NCI-H1048 (cell line): Measurements from ENCODE around the gene SHISA7.

Experiments used
- DNase-seq: peaks from one replicate; lab custom pipeline; 2025; lab: John Stamatoyannopoulos, UW

SHISA7 gene

DNA sequence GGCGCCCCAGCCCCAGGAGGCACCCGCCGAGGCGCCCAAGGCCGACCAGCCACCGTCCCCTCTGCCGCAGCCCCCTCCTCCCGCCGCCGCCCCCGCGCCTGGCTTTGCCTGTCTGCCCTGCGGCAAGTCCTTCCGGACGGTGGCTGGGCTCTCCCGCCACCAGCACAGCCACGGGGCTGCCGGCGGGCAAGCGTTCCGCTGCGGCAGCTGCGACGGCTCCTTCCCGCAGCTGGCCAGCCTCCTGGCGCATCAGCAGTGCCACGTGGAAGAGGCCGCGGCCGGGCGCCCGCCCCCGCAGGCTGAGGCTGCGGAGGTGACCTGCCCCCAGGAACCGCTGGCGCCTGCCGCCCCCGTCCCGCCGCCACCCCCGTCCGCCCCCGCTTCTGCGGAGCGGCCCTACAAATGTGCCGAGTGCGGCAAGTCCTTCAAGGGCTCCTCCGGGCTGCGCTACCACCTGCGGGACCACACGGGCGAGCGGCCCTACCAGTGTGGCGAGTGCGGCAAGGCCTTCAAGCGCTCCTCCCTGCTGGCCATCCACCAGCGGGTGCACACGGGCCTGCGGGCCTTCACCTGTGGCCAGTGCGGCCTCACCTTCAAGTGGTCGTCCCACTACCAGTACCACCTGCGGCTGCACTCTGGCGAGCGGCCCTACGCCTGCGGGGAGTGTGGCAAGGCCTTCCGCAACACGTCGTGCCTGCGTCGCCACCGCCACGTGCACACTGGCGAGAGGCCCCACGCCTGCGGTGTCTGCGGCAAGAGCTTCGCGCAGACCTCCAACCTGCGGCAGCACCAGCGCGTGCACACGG, 39.3 kb upstream of the SHISA7 start:
- DNase-seq = no peak

DNA sequence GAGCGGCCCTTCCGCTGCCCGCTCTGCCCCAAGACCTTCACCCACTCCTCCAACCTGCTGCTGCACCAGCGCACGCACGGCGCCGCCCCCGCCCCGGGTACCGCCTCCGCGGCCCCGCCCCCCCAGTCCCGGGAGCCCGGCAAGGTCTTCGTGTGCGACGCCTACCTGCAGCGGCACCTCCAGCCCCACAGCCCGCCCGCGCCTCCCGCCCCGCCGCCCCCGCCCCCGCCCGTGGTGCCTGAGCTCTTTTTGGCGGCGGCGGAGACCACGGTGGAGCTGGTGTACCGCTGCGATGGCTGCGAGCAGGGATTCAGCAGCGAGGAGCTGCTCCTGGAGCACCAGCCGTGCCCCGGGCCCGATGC, 38.7 kb upstream of the SHISA7 start:
- DNase-seq = no peak

DNA sequence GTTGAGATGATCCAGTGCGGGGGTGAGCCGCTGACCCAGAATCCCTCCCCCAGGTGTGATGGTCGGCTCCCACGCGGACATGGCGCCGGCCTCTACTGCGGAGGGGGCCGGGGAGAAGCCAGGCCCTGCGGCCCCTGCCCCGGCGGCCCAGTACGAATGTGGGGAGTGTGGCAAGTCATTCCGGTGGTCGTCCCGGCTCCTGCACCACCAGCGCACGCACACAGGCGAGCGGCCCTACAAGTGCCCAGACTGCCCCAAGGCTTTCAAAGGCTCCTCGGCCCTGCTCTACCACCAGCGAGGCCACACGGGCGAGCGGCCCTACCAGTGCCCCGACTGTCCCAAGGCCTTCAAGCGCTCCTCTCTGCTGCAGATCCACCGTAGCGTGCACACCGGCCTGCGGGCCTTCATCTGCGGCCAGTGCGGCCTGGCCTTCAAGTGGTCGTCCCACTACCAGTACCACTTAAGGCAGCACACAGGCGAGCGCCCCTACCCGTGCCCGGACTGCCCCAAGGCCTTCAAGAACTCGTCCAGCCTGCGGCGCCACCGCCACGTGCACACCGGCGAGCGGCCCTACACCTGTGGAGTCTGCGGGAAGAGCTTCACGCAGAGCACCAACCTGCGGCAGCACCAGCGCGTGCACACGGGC, 38.2 kb upstream of the SHISA7 start:
- DNase-seq = no peak

DNA sequence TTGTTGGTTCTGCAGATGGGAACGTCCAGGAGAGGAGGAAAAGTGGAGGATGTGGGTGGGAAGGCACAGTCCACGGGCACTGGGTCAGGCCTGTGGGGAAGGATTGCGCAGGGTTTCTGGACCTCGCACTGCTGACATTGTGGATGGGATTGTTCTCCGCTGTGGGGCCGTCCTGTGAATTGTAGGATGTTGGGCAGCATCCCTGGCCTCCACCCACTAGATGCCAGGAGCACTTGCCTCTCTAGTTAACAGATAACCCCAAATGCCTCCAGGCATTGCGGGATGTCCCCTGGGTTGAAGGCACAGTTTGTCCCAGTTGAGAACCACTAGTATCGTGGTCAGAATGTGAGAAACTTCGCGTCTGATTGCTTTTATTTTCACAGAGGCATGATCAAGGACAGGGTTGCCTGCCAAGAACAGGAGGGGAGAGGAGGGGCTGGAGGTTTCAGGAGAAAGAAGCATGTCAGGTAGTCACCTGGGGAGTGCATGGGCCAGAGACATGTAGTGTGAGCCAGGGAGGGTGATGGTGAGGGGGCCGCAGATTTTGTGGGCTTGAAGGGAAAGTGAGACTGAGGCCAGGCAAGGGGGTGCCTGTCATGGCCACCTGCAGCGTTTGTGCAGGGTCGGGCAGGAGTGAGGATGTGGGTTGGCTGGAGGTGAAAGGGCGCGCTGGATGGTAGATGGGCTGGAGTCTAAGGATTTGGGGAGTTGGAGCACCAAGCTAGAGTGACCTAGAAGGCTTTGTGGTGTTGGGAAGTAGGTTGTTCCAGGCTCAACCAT, 36.5 kb upstream of the SHISA7 start:
- DNase-seq = no peak

DNA sequence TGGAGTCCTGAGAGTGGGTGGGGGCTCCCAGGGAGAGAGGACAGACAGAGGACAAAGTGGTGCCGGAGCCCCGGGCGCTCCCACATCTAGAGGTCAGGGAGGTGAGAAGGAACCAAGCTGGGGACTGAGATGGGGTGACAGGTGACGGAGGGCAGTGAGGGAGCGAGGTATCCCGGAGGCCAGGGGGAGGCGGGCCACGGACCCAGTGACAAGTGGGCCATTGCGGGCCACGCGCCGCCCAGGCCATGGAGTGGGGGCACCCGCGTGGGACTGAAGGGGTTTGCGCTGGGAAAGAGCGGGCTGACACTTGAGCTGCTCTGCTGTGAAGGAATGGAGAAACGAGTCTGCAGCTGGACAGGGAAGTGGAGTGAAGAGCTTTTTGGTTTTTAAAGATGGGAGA, 35.9 kb upstream of the SHISA7 start:
- DNase-seq = no peak

DNA sequence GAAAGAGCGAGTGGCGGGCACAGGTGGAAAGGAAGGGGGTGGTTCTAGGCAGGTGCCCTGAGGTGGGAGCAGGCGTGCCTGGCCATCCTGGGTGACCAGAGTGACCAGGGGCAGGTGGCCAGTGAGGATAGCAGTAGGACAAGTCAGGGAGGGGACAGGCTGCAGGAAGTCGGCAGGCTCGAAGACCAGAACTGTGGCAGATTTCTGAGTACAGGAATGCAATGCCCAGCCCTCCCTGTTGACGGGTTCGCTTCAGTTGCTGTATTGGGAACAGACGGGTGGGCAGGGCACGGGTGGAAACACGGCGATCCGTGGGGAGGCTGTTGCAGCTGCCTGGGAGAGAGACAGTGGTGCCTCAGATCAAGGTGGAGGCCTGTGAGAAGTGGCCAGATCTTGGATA, 35.3 kb upstream of the SHISA7 start:
- DNase-seq = no peak

GRCh38 chr19:55477905-55478304, 34.8 kb upstream of the SHISA7 start:
- no peak for DNase-seq

- DNase-seq = peak; percentile 95
Observed at GRCh38 chr19:55476100-55476775, 33.1 kb upstream of the SHISA7 start, which contains the start of gene ZNF628. Gene ZNF628, plus strand, starts transcription at chr19:55476617. Its CDS starts 3,294 bp downstream, at chr19:55479911.

- no peak for DNase-seq
Observed at GRCh38 chr19:55474269-55475265, 31.5 kb upstream of the SHISA7 start.

- no peak for DNase-seq
Observed at GRCh38 chr19:55473225-55474012, 30.3 kb upstream of the SHISA7 start.

DNA sequence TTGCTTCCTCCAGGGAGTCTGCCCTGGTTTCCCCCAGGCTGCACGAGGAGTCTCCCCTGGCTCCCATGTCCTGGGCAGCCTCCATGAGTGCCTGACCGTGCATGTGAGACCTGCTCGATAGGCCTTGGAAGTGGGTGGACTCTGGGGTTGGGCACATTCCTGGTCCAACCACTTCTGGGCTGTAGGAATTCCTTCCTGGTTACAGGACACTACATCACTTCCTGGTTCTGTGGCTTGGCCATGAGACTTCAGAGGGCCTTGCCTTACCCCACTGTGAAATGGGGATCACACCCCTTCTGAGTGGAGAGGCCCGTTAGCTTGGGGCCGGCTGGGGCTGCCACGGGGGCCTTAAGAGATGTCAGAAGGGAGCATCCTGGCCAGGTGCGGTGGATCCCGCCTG, 29.4 kb upstream of the SHISA7 start:
- no peak for DNase-seq

DNA sequence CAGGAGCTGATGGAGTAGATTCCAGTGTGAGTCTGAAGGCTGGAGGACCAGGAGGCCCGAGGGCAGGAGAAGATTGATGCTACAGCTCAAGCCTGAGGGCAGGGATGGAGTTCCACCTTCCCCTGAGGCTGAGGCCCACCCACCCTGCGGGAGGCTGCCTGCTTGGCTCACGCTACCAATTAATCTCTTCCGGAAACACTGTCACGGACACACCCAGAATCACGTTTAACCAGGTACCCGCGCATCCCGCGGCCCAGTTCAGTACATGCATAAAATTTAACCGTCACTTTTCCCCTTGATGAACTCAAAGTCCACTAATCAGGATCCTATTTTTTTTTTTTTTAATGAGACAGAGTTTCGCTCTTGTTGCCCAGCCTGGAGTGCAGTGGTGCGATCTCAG, 28.2 kb upstream of the SHISA7 start:
- no peak for DNase-seq

GRCh38 chr19:55468054-55468393, 24.9 kb upstream of the SHISA7 start:
- no peak for DNase-seq

- no peak for DNase-seq
Observed at GRCh38 chr19:55467236-55468053, 24.3 kb upstream of the SHISA7 start.

DNA sequence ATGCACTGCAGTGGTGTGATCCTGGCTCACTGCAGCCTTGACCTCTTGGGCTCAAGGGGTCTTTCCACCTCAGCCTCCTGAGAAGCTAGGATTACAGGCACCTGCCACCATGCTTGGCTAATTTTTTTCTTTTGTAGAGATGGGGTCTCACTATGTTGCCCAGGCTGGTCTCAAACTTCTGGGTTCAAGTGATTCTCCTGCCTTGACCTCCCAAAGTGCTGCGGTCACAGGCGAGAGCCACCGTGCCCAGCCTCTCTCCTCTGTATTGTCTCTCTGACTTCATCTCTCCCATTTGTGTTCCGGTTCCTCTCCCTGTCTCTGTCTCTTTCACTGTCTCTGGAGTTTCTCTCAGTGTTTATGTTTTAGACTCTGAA, 23.1 kb upstream of the SHISA7 start:
- no peak for DNase-seq

DNA sequence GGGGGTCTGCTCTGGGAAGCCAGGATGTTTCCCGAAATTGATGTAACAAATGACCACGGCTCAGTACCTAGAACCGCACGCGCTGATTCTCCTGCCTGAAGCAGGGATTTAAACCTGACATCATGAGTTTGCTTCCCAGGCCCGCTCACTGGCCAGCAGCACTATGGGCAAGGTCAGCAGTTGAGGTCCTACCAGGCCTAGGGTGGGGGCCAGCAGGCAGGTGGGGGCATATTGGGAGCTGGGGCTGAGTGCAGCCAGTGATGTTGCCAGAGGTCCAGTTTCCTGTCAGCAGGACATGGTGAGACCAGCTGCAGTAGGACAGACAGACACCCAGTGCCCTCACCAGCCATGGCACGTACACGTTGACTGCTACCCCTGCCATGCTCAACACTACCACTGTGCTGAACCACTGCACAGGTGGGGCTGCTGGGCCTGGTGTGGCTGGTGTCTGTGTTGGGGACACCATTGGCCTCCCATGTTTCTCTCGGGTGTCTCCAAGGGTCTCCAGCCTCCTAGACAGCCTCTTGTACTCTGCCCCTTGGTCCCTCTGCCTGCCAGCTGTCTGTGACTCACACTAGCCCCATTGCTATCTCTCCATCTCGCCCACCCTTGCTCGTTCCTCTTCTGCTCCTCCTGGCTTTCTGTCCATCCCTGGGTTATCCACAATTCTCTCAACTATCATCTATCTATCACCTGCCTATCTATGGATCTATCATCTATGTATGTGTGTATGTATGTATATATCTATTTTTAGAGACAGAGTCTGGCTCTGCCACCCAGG, 22.6 kb upstream of the SHISA7 start:
- no peak for DNase-seq

GRCh38 chr19:55464662-55465054, 21.6 kb upstream of the SHISA7 start, which contains the start of gene C19orf85:
Gene C19orf85, minus strand, starts transcription at chr19:55464751. Its CDS starts 197 bp downstream, at chr19:55464554.
- DNase-seq = no peak

DNA sequence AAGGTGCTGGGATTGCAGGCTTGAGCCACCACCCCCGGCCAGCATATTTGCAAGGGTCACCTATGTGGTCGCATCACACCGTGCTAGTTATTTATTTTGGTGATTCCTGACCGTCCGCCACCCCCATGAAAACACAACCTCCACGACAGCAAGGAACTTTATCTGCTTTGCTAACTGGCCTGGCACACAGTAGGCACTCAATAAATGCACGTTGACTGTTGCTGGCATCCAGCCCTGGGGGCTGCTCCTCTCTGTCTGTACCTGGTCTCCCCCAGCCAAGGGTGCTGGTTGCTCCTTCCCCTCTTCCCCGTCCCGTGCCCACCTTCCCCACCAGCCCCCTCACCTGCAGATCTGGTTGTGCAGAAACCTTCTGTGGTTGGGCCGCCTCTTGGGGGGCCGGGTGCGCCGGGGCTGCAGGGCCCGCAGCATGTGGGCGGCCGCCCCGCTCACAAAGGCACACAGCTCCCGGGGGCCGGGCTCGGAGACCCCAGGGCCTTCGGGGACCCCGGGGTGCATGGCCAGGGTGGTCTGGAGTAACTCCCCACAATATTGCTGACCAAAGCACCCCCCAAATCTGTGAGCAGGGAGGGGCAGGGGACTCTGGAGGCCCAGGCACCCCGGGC, 21.1 kb upstream of the SHISA7 start:
- no peak for DNase-seq
